Measurements from ENCODE around the gene ARMC9.
A peak's percentile ranks its signal among the peaks of the same experiment; 100 is the strongest.
"Not testable (repeated sequence)": the region's sequence is repeated elsewhere in the genome, so short reads cannot be mapped to it uniquely, and the experiment has no call there.

Gene ARMC9

GRCh38 chr2:231198291-231199173 lies at the start of gene ARMC9:
Gene ARMC9 (plus strand): TSS chr2:231198631. CDS start chr2:231206239, 7,608 bp downstream.
- DNase-seq: peak; percentile 66 to 89 (median 87)

GRCh38 chr2:231152800-231153557 lies 45.5 kb upstream of the ARMC9 start:
- DNase-seq: no peak

- DNase-seq: no peak
Measured at GRCh38 chr2:231159306-231159705, 39.1 kb upstream of the ARMC9 start.

GRCh38 chr2:231160701-231161100 lies 37.7 kb upstream of the ARMC9 start:
- DNase-seq: no peak

GRCh38 chr2:231161252-231161839 lies 37.1 kb upstream of the ARMC9 start:
- no peak for DNase-seq

- DNase-seq: no peak
Measured at GRCh38 chr2:231161877-231162329, 36.5 kb upstream of the ARMC9 start.

GRCh38 chr2:231163011-231163410 lies 35.4 kb upstream of the ARMC9 start:
- no peak for DNase-seq

- DNase-seq: no peak
Measured at GRCh38 chr2:231163414-231164095, 34.9 kb upstream of the ARMC9 start.

- no peak for DNase-seq
Measured at GRCh38 chr2:231167745-231168459, 30.5 kb upstream of the ARMC9 start.

- DNase-seq: no peak
Measured at GRCh38 chr2:231168460-231169139, 29.8 kb upstream of the ARMC9 start.

GRCh38 chr2:231169488-231169887 lies 28.9 kb upstream of the ARMC9 start:
- no peak for DNase-seq

- DNase-seq: no peak
Measured at GRCh38 chr2:231170055-231170454, 28.4 kb upstream of the ARMC9 start.

- no peak for DNase-seq
Measured at GRCh38 chr2:231172025-231172424, 26.4 kb upstream of the ARMC9 start.

GRCh38 chr2:231174211-231174651 lies 24.2 kb upstream of the ARMC9 start:
- no peak for DNase-seq

GRCh38 chr2:231176066-231176465 lies 22.4 kb upstream of the ARMC9 start:
- DNase-seq: no peak

- no peak for DNase-seq
Measured at GRCh38 chr2:231177156-231178025, 21.0 kb upstream of the ARMC9 start.

- DNase-seq: not testable (repeated sequence)
Measured at GRCh38 chr2:231178805-231179204, 19.6 kb upstream of the ARMC9 start.

- DNase-seq: no peak
Measured at GRCh38 chr2:231181860-231182512, 16.4 kb upstream of the ARMC9 start.

GRCh38 chr2:231182513-231182899 lies 15.9 kb upstream of the ARMC9 start:
- DNase-seq: no peak

GRCh38 chr2:231183851-231184250 lies 14.6 kb upstream of the ARMC9 start:
- no peak for DNase-seq
